ENCODE data around the gene TMEM132D.
"Not testable (repeated sequence)": the region's sequence is repeated elsewhere in the genome, so short reads cannot be mapped to it uniquely, and the experiment has no call there.

DNA sequence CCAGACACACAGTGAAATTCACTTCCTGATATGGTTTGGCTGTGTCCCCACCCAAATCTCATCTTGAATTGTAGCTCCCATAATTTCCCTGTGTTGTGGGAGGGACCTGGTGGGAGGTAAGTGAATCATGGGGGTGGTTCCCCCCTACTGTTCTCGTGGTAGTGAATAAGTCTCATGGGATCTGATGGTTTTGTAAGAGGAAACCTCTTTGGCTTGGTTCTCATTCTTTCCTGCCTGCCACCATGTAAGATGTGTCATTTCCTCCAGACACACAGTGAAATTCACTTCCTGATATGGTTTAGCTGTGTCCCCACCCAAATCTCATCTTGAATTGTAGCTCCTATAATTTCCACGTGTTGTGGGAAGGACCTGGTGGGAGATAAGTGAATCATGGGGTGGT lies 354.8 kb downstream of the TMEM132D start:
- TF ChIP-seq, protein P1, sequence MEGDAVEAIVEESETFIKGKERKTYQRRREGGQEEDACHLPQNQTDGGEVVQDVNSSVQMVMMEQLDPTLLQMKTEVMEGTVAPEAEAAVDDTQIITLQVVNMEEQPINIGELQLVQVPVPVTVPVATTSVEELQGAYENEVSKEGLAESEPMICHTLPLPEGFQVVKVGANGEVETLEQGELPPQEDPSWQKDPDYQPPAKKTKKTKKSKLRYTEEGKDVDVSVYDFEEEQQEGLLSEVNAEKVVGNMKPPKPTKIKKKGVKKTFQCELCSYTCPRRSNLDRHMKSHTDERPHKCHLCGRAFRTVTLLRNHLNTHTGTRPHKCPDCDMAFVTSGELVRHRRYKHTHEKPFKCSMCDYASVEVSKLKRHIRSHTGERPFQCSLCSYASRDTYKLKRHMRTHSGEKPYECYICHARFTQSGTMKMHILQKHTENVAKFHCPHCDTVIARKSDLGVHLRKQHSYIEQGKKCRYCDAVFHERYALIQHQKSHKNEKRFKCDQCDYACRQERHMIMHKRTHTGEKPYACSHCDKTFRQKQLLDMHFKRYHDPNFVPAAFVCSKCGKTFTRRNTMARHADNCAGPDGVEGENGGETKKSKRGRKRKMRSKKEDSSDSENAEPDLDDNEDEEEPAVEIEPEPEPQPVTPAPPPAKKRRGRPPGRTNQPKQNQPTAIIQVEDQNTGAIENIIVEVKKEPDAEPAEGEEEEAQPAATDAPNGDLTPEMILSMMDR (IDR thresholded peaks at IDR 0.05; ENCODE audit: low read depth, low read length), result not testable (repeated sequence)
- TF ChIP-seq, protein P2, sequence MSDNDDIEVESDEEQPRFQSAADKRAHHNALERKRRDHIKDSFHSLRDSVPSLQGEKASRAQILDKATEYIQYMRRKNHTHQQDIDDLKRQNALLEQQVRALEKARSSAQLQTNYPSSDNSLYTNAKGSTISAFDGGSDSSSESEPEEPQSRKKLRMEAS (IDR thresholded peaks at IDR 0.05; ENCODE audit: low read depth, low read length), result not testable (repeated sequence)
- not testable (repeated sequence) for TF ChIP-seq POLR2A (IDR thresholded peaks at IDR 0.05; ENCODE audit: extremely low read depth, insufficient read length); MYC (IDR thresholded peaks at IDR 0.05; ENCODE audit: low read depth, low read length)
